Chondrocyte (in vitro differentiated cells): ENCODE results near the gene CRTC2. TPM values are rescaled to one million over a fixed set of nuclear protein-coding genes. Genes with fewer than 3 reads are reported as not detected.
A peak's percentile ranks its signal among the peaks of the same experiment; 100 is the strongest.

Source experiments
- DNase-seq: peaks from one replicate; pipeline ENCODE4 v3.0.0; 2021; ENCODE audit warnings: mixed read lengths, low spot score
- H3K27ac Mint-ChIP-seq: one replicate; pipeline ENCODE4 v1.8.0; 2021; ENCODE audit warnings: mild to moderate bottlenecking, moderate library complexity, mixed read lengths; ENCODE audit not compliant: unreplicated experiment
- H3K27me3 Mint-ChIP-seq: 2 replicates; pipeline ENCODE4 v1.8.0; 2021; ENCODE audit warnings: low read depth, mixed read lengths
- H3K36me3 Mint-ChIP-seq: 2 replicates; pipeline ENCODE4 v1.8.0; 2021; ENCODE audit warnings: low read depth, mixed read lengths
- H3K4me1 Mint-ChIP-seq: 2 replicates; pipeline ENCODE4 v1.8.0; 2021; ENCODE audit warnings: low read depth, mild to moderate bottlenecking, mixed read lengths
- H3K4me3 Mint-ChIP-seq: one replicate; pipeline ENCODE4 v1.8.0; 2021; ENCODE audit warnings: mild to moderate bottlenecking, moderate library complexity, mixed read lengths; ENCODE audit not compliant: unreplicated experiment
- H3K9me3 Mint-ChIP-seq: 2 replicates; pipeline ENCODE4 v1.8.0; 2021; ENCODE audit warnings: low read depth, mixed read lengths
- CTCF ChIP-seq: fragments of 200-600 bp; sonication (generic); IDR thresholded peaks from 2 replicates; pipeline ENCODE4 v1.5.0; 2021; ENCODE audit warnings: antibody characterized with exemption, mild to moderate bottlenecking, moderate library complexity
- total RNA-seq: library from RNA; stranded (reverse); gene quantifications from 3 replicates; pipeline ENCODE4 v1.2.1, GENCODE V29; 2021

CRTC2 gene
- total RNA-seq, 1 donor from 2014 or later = 24.2 TPM

DNA sequence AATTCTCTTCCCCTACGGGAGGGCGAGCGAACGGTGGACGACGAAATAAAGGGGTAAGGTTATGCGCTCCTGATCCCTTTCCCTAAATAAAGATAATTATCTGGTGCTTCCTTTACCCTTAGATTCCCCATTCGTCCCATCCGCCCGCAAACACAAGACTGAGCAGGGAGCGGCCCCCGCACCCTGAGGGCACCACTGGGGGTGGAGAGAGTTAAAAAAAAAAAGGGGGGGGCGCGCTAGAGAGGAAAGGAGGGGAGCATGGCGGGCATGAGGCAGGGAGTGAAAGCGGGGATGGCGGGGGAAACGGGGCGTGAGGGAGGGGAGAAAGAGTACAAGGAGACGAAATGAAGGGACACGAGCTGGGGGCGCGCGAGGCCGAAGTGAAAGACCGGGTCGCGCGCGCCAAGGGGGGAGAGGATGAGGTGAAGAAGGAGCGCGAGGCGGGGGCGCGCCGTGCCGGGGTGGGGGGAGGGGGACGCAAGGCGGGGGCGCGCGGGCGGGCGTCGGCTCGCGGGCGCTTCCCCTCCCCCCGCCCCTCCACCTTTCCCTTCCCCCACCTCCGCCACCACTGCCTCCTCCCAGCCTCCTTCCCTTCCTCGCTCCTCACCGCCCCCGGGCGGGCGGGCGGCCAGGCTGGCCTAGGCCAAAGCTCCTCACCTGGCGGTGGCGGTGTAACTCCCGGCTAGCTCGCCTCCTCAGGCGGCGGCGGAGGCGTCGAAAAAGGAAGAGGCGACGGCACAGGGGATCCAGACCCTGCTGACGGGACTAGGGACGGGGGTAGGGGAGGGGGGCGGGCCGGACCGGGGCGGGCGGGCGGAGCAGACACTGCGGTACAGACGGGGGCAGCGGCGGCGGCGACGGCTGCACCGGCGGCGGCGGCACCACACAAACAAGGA, 36.1 kb downstream of the CRTC2 start:
- H3K4me3 Mint-ChIP-seq = peak overlapping the region; percentile 94
- no peaks in the 10 kb centered on the region for H3K27me3 Mint-ChIP-seq
- no peaks in the 10 kb centered on the region for H3K9me3 Mint-ChIP-seq
- peaks cover 43% of the 10 kb centered on the region for H3K4me1 Mint-ChIP-seq
- no peak for DNase-seq
- H3K36me3 Mint-ChIP-seq = no peaks in the 10 kb centered on the region
- peak; percentile 48 for TF ChIP-seq CTCF
- H3K27ac Mint-ChIP-seq = peak overlapping the region; percentile 92

- H3K4me3 Mint-ChIP-seq = peak overlapping the region; percentile 94
- H3K27ac Mint-ChIP-seq = peak overlapping the region; percentile 92
- H3K27me3 Mint-ChIP-seq = no peaks in the 10 kb centered on the region
- TF ChIP-seq CTCF = no peak
- H3K9me3 Mint-ChIP-seq = no peaks in the 10 kb centered on the region
- no peak for DNase-seq
- H3K4me1 Mint-ChIP-seq = peaks cover 43% of the 10 kb centered on the region
- no peaks in the 10 kb centered on the region for H3K36me3 Mint-ChIP-seq
These were observed 36.7 kb downstream of the CRTC2 start for GRCh38 chr1:153921803-153922075.

DNA sequence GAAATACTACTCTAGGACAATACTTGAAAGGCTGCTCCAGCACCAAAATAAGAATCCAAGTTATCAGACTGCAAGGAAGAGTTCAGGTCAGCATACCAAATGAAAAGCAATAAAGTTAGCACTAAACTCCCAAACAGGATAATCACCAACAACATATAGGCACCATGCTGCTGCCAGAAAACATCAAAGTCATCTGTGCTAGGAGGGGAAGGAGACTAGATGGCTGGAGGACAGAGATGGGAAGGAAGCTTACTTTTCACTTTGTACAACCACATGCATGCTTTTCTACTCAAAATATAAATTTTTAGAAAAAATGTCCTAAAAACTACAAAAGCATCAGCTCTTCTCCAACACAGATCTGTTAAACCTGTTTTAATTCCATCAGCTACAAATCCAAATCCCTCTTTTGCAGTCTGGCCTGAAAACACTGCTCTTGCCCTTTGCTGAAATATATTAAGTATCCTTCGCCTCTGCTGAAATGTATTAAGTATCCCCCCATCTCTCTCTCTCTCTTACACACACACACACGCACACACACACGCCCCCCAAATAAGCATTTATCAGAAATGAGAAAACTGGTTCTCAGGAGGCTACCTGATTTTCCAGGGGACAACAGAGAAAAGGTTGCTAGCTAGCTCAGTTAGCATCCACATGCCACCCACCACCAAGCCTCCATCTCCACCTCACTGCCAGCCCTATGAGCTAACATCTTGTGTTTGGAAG, 37.2 kb downstream of the CRTC2 start:
- Mint-ChIP-seq H3K27ac (peak overlapping the region; percentile 92), H3K4me1 (peaks cover 43% of the 10 kb centered on the region), H3K9me3 (no peaks in the 10 kb centered on the region), H3K4me3 (peak overlapping the region; percentile 94), H3K27me3 (no peaks in the 10 kb centered on the region), H3K36me3 (no peaks in the 10 kb centered on the region)
- TF ChIP-seq CTCF = no peak
- no peak for DNase-seq

GRCh38 chr1:153919876-153920852, 38.2 kb downstream of the CRTC2 start:
- H3K4me1 Mint-ChIP-seq = peaks cover 43% of the 10 kb centered on the region
- no peaks in the 10 kb centered on the region for H3K9me3 Mint-ChIP-seq
- DNase-seq = no peak
- peak; percentile 71 for TF ChIP-seq CTCF
- no peaks in the 10 kb centered on the region for H3K27me3 Mint-ChIP-seq
- no peaks in the 10 kb centered on the region for H3K36me3 Mint-ChIP-seq
- peak overlapping the region; percentile 94 for H3K4me3 Mint-ChIP-seq
- peak overlapping the region; percentile 79 for H3K27ac Mint-ChIP-seq

DNA sequence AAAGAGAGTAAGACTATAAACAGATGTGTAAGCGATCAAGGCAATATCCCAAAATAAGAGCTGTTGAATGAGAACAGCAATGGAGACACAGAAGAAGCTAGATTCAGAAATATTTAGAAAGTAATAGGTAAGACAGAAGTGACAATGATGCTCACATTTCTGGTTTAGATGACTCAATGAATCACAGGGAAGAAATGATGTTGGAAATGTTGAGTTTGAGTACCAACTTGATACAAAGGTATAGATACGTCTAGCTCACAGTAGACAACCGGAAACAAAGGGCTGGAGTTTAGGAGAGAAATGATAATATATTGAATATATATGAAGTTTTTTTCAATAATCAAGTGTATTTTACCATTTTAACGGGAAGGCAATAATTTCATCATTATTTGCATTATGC, 42.1 kb downstream of the CRTC2 start:
- Mint-ChIP-seq H3K36me3 (no peaks in the 10 kb centered on the region), H3K4me3 (no peak overlapping the region), H3K4me1 (peaks cover 35% of the 10 kb centered on the region), H3K27ac (no peak overlapping the region), H3K9me3 (no peaks in the 10 kb centered on the region), H3K27me3 (no peaks in the 10 kb centered on the region)
- TF ChIP-seq CTCF = no peak
- DNase-seq = no peak
